GM04504 (cell line): ENCODE results near the gene ARHGEF17.

Source experiments
- DNase-seq: peaks from one replicate; pipeline ENCODE4 v3.0.0-alpha.2; 2012; ENCODE audit warnings: low read depth

The ARHGEF17 gene

GRCh38 chr11:73293356-73293936 is 14.6 kb upstream of the ARHGEF17 start:
- DNase-seq, result no peak

GRCh38 chr11:73294604-73295003 is 13.5 kb upstream of the ARHGEF17 start:
- DNase-seq, result no peak

- DNase-seq, result peak; percentile 72
These were observed 12.7 kb upstream of the ARHGEF17 start for GRCh38 chr11:73295241-73295995.

GRCh38 chr11:73295996-73296318 is 12.1 kb upstream of the ARHGEF17 start:
- DNase-seq, result no peak

- no peak for DNase-seq
These were observed 11.4 kb upstream of the ARHGEF17 start for GRCh38 chr11:73296501-73297230.

GRCh38 chr11:73297231-73297590 is 10.9 kb upstream of the ARHGEF17 start:
- no peak for DNase-seq

GRCh38 chr11:73297702-73298101 is 10.4 kb upstream of the ARHGEF17 start:
- no peak for DNase-seq

GRCh38 chr11:73298233-73298632 is 9.8 kb upstream of the ARHGEF17 start:
- no peak for DNase-seq

GRCh38 chr11:73299751-73300150 is 8.3 kb upstream of the ARHGEF17 start:
- DNase-seq, result no peak

GRCh38 chr11:73306069-73306841 is 1.8 kb upstream of the ARHGEF17 start:
- DNase-seq, result no peak

- DNase-seq, result no peak
These were observed 1.1 kb upstream of the ARHGEF17 start for GRCh38 chr11:73306977-73307322.

- DNase-seq, result peak; percentile 93
These were observed 613 bp upstream of the ARHGEF17 start for GRCh38 chr11:73307323-73308002.

GRCh38 chr11:73308961-73309919 is 1.2 kb downstream of the ARHGEF17 start:
- peak; percentile 95 for DNase-seq

- no peak for DNase-seq
These were observed 2.0 kb downstream of the ARHGEF17 start for GRCh38 chr11:73310076-73310475.

- no peak for DNase-seq
These were observed 2.8 kb downstream of the ARHGEF17 start for GRCh38 chr11:73310661-73311393.

GRCh38 chr11:73311394-73311869 is 3.4 kb downstream of the ARHGEF17 start:
- no peak for DNase-seq

- no peak for DNase-seq
These were observed 4.0 kb downstream of the ARHGEF17 start for GRCh38 chr11:73312036-73312435.

GRCh38 chr11:73312851-73313327 is 4.8 kb downstream of the ARHGEF17 start:
- peak; percentile 60 for DNase-seq

- DNase-seq, result no peak
These were observed 5.6 kb downstream of the ARHGEF17 start for GRCh38 chr11:73313652-73314051.
